Measurements from ENCODE around the gene GLRB. TPM values are rescaled to one million over a fixed set of nuclear protein-coding genes. Genes with fewer than 3 reads are reported as not detected.

Gene GLRB
- total and polyA plus RNA-seq, 10 of the 15 experiments (the other 5 are each of a cell fraction or from before 2014, with no cell fraction given), result 0.04 TPM; not detected in 9

DNA sequence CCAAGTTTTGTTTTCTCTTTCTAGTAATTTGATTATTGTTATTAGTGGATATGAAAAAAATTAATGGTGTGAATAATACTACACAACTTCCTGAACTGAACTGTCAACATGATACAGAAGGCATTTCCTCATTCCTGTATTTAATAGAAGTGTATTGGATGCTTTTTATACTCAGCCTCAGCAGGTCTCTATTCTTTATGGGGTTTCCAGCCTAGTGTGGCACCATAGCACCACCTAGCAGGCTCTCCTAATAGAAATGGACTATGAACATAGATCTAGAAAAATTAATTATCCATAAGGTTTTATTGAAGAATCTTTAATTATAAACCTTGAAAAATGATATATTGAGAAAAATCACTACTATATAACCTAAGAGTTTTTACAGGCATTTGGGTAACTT, 52.4 kb downstream of the GLRB start:
- FAIRE-seq, result no peak
- Histone ChIP-seq H3K79me2 (ENCODE audit: control insufficient read depth, insufficient read depth, low read length) (no peaks in the 10 kb centered on the region), H3K9ac (ENCODE audit: control insufficient read depth, insufficient read depth, low read length) (no peak overlapping the region), H3K4me1 (ENCODE audit: control insufficient read depth, insufficient read depth, low read length) (no peaks in the 10 kb centered on the region), H3K4me2 (ENCODE audit: control insufficient read depth, insufficient read depth) (no peak overlapping the region), H2AFZ (ENCODE audit: control insufficient read depth, low read depth, low read length) (no peak overlapping the region), H3K27me3 (replicated peaks in 1 of 2; ENCODE audit: control insufficient read depth in 2 of 2, insufficient read depth in 2 of 2, low read length in 1 of 2) (no peaks in the 10 kb centered on the region), H3K9me3 (replicated peaks; ENCODE audit: control insufficient read depth, insufficient read depth, low read length) (no peaks in the 10 kb centered on the region), H3K36me3 (ENCODE audit: control insufficient read depth in 2 of 2, insufficient read depth in 2 of 2, low read length in 1 of 2) (no peaks in the 10 kb centered on the region), H3K27ac (ENCODE audit: control insufficient read depth, insufficient read depth) (no peak overlapping the region), H3K4me3 (no peak overlapping the region), H4K20me1 (ENCODE audit: control insufficient read depth, insufficient read depth) (no peaks in the 10 kb centered on the region)
- CTCF ChIA-PET, result interaction anchor here (0.6 kb wide), 1 partner anchor 71 kb away, joined by 3 read pairs; no protein-coding TSS in a partner anchor
- SMC1A ChIA-PET (ENCODE audit: uncharacterized antibody, unreplicated experiment), result no interaction called here
- no peak for DNase-seq (ENCODE audit: low read depth, low spot score)
- no peak for ATAC-seq
- POLR2A ChIA-PET, result no interaction called here
- TF ChIP-seq, protein P1, sequence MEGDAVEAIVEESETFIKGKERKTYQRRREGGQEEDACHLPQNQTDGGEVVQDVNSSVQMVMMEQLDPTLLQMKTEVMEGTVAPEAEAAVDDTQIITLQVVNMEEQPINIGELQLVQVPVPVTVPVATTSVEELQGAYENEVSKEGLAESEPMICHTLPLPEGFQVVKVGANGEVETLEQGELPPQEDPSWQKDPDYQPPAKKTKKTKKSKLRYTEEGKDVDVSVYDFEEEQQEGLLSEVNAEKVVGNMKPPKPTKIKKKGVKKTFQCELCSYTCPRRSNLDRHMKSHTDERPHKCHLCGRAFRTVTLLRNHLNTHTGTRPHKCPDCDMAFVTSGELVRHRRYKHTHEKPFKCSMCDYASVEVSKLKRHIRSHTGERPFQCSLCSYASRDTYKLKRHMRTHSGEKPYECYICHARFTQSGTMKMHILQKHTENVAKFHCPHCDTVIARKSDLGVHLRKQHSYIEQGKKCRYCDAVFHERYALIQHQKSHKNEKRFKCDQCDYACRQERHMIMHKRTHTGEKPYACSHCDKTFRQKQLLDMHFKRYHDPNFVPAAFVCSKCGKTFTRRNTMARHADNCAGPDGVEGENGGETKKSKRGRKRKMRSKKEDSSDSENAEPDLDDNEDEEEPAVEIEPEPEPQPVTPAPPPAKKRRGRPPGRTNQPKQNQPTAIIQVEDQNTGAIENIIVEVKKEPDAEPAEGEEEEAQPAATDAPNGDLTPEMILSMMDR (IDR thresholded peaks at IDR 0.05 in 2 of 3, conservative IDR thresholded peaks at IDR 0.05 in 1 of 3; ENCODE audit: control insufficient read depth in 2 of 3, extremely low read depth in 1 of 3, insufficient read depth in 1 of 3, low read depth in 3 of 3, low read length in 3 of 3), result 0 out of 6 replicates have a peak, but pooled peaks of 1 of the 3 experiments have one; percentile 1
- TF ChIP-seq, protein P2, sequence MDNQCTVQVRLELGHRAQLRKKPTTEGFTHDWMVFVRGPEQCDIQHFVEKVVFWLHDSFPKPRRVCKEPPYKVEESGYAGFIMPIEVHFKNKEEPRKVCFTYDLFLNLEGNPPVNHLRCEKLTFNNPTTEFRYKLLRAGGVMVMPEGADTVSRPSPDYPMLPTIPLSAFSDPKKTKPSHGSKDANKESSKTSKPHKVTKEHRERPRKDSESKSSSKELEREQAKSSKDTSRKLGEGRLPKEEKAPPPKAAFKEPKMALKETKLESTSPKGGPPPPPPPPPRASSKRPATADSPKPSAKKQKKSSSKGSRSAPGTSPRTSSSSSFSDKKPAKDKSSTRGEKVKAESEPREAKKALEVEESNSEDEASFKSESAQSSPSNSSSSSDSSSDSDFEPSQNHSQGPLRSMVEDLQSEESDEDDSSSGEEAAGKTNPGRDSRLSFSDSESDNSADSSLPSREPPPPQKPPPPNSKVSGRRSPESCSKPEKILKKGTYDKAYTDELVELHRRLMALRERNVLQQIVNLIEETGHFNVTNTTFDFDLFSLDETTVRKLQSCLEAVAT (IDR thresholded peaks at IDR 0.05), result no peak
- TF ChIP-seq BHLHE40 (IDR thresholded peaks at IDR 0.05; ENCODE audit: borderline replicate concordance in 1 of 2, low read depth in 2 of 2, low read length in 1 of 2), result no peak
- RAD21 ChIA-PET (ENCODE audit: unreplicated experiment), result no interaction called here
- intact Hi-C loops (cut with micrococcal nuclease; ENCODE audit: unreplicated experiment) (no loop called here), in situ Hi-C loops (cut with MboI) (no loop called here)
- BruUV-seq (replicated peaks), result no TSS peak

DNA sequence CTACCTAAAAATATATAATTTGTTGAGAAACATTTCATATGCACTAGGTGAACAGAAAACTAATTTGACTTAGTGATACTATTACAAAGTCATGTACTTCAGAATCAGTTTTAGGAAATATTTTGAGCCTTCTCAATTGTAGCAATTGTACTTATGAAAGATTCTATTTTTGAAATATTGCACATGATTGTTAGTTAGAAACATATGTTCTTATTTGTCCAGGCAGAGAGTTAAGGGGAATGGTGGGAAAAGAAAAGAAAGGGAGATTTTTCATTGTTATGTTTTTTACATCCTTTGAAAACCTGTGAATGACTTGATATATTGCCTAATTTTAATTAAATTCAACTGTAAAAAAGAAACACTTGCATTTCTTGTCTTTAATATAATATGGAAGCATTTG, 66.0 kb downstream of the GLRB start:
- H3K4me2 ChIP-seq (ENCODE audit: control insufficient read depth, insufficient read depth), result no peak overlapping the region
- CTCF ChIA-PET, result no interaction called here
- no peaks in the 10 kb centered on the region for H3K4me1 ChIP-seq (ENCODE audit: control insufficient read depth, insufficient read depth, low read length)
- in situ Hi-C loops (cut with MboI), result no loop called here
- no peak overlapping the region for H2AFZ ChIP-seq (ENCODE audit: control insufficient read depth, low read depth, low read length)
- intact Hi-C loops (cut with micrococcal nuclease; ENCODE audit: unreplicated experiment), result no loop called here
- no peaks in the 10 kb centered on the region for H3K79me2 ChIP-seq (ENCODE audit: control insufficient read depth, insufficient read depth, low read length)
- ATAC-seq (no peak), FAIRE-seq (no peak), DNase-seq (ENCODE audit: low read depth, low spot score) (no peak)
- H3K27me3 ChIP-seq (replicated peaks in 1 of 2; ENCODE audit: control insufficient read depth in 2 of 2, insufficient read depth in 2 of 2, low read length in 1 of 2), result no peaks in the 10 kb centered on the region
- SMC1A ChIA-PET (ENCODE audit: uncharacterized antibody, unreplicated experiment), result interaction anchor here (0.6 kb wide), 1 partner anchor 162 kb away, joined by 3 read pairs; no protein-coding TSS in a partner anchor
- POLR2A ChIA-PET, result no interaction called here
- no peak overlapping the region for H3K4me3 ChIP-seq
- no peaks in the 10 kb centered on the region for H3K9me3 ChIP-seq (replicated peaks; ENCODE audit: control insufficient read depth, insufficient read depth, low read length)
- no peak overlapping the region for H3K27ac ChIP-seq (ENCODE audit: control insufficient read depth, insufficient read depth)
- no peak overlapping the region for H3K9ac ChIP-seq (ENCODE audit: control insufficient read depth, insufficient read depth, low read length)
- no peaks in the 10 kb centered on the region for H3K36me3 ChIP-seq (ENCODE audit: control insufficient read depth in 2 of 2, insufficient read depth in 2 of 2, low read length in 1 of 2)
- BruUV-seq (replicated peaks), result no TSS peak
- H4K20me1 ChIP-seq (ENCODE audit: control insufficient read depth, insufficient read depth), result no peaks in the 10 kb centered on the region
- RAD21 ChIA-PET (ENCODE audit: unreplicated experiment), result no interaction called here
- TF ChIP-seq TCF7 (IDR thresholded peaks at IDR 0.05; ENCODE audit: borderline replicate concordance) (no peak), POLR2AphosphoS5 (IDR thresholded peaks at IDR 0.05; ENCODE audit: low read length) (no peak), WRNIP1 (IDR thresholded peaks at IDR 0.05; ENCODE audit: borderline replicate concordance, low read depth, low read length) (no peak), SMAD1 (IDR thresholded peaks at IDR 0.05; ENCODE audit: low read depth, partially characterized antibody) (no peak), POLR2AphosphoS2 (IDR thresholded peaks at IDR 0.05; ENCODE audit: low read depth, low read length) (no peak), HDAC6 (IDR thresholded peaks at IDR 0.05; ENCODE audit: unreplicated experiment) (no peak), ZNF274 (IDR thresholded peaks at IDR 0.05; ENCODE audit: insufficient read depth, insufficient read length) (no peak), CHD2 (IDR thresholded peaks at IDR 0.05; ENCODE audit: borderline replicate concordance, low read depth, low read length) (no peak)
- TF ChIP-seq, protein P3, sequence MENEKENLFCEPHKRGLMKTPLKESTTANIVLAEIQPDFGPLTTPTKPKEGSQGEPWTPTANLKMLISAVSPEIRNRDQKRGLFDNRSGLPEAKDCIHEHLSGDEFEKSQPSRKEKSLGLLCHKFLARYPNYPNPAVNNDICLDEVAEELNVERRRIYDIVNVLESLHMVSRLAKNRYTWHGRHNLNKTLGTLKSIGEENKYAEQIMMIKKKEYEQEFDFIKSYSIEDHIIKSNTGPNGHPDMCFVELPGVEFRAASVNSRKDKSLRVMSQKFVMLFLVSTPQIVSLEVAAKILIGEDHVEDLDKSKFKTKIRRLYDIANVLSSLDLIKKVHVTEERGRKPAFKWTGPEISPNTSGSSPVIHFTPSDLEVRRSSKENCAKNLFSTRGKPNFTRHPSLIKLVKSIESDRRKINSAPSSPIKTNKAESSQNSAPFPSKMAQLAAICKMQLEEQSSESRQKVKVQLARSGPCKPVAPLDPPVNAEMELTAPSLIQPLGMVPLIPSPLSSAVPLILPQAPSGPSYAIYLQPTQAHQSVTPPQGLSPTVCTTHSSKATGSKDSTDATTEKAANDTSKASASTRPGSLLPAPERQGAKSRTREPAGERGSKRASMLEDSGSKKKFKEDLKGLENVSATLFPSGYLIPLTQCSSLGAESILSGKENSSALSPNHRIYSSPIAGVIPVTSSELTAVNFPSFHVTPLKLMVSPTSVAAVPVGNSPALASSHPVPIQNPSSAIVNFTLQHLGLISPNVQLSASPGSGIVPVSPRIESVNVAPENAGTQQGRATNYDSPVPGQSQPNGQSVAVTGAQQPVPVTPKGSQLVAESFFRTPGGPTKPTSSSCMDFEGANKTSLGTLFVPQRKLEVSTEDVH (IDR thresholded peaks at IDR 0.05; ENCODE audit: low read depth, partially characterized antibody), result no peak

All from GM12878 (cell line).